Ascending aorta (tissue), 2 donors: ENCODE data around the gene CHRNA3. TPM values are rescaled to one million over a fixed set of nuclear protein-coding genes. Genes with fewer than 3 reads are reported as not detected.

Experiments
- DNase-seq, 2 donors: peaks; one replicate each; pipeline ENCODE4 v3.0.0-alpha.2; 2019; ENCODE audit warnings: low spot score in 2 of 2
- H3K27ac ChIP-seq, 2 donors: fragments of 200-600 bp; sonication (generic); one replicate each; pipeline ENCODE4 v1.5.1; 2016 to 2017; ENCODE audit warnings: mild to moderate bottlenecking in 1 of 2
- H3K27me3 ChIP-seq: fragments of 200-600 bp; sonication (generic); one replicate; pipeline ENCODE4 v1.5.1; 2017
- H3K36me3 ChIP-seq, 2 donors: fragments of 200-600 bp; sonication (generic); one replicate each; pipeline ENCODE4 v1.5.1; 2016
- H3K4me1 ChIP-seq, 2 donors: fragments of 200-600 bp; sonication (generic); one replicate each; pipeline ENCODE4 v1.5.1; 2016 to 2017; ENCODE audit warnings: mild to moderate bottlenecking in 1 of 2
- H3K4me3 ChIP-seq, 2 donors: fragments of 200-600 bp; sonication (generic); one replicate each; pipeline ENCODE4 v1.5.1; 2016 to 2017; ENCODE audit warnings: mild to moderate bottlenecking in 1 of 2
- H3K9me3 ChIP-seq, 2 donors: fragments of 200-600 bp; sonication (generic); one replicate each; pipeline ENCODE4 v1.5.1; 2016
- CTCF ChIP-seq, 3 experiments: fragments of 200-600 bp in 2 of 3; fragments of 450-650 bp in 1 of 3; sonication (generic) in 2 of 3; IDR thresholded peaks; one replicate each; pipeline ENCODE4 v1.5.1; 2016 to 2019; ENCODE audit warnings: antibody characterized with exemption in 3 of 3, mild to moderate bottlenecking in 1 of 3, moderate library complexity in 1 of 3
- intact Hi-C: fragments of 100-400 bp; cut with DNase I; formaldehyde crosslinking; loops from one replicate; pipeline ENCODE4 v1.15.1; 2023
- total RNA-seq: library from RNA; depleted of rRNA; stranded (reverse); fragments of >200 nt; gene quantifications from one replicate; pipeline ENCODE4 v1.1.0, GENCODE V29; 2016

Gene CHRNA3
- total RNA-seq, 1 donor from 2014 or later, result not detected

GRCh38 chr15:78629031-78629715 is 8.4 kb upstream of the CHRNA3 start:
- no peaks in the 10 kb centered on the region for H3K4me1 ChIP-seq
- TF ChIP-seq CTCF (IDR thresholded peaks at IDR 0.05), result no peak
- no peak overlapping the region for H3K27ac ChIP-seq
- no peak for DNase-seq
- no peak overlapping the region for H3K4me3 ChIP-seq
- no peaks in the 10 kb centered on the region for H3K27me3 ChIP-seq
- intact Hi-C loops, result no loop called here
- no peaks in the 10 kb centered on the region for H3K36me3 ChIP-seq
- H3K9me3 ChIP-seq, result peaks cover 0 to 5% of the 10 kb centered on the region in 2 donors

- intact Hi-C loops, result no loop called here
- Histone ChIP-seq H3K9me3 (no peaks in the 10 kb centered on the region), H3K4me3 (no peak overlapping the region), H3K36me3 (no peaks in the 10 kb centered on the region), H3K27me3 (no peaks in the 10 kb centered on the region), H3K4me1 (no peaks in the 10 kb centered on the region), H3K27ac (no peak overlapping the region)
- DNase-seq, result no peak
- no peak for TF ChIP-seq CTCF (IDR thresholded peaks at IDR 0.05)
Observed at GRCh38 chr15:78628227-78628626, 7.4 kb upstream of the CHRNA3 start.

GRCh38 chr15:78627348-78627747 is 6.6 kb upstream of the CHRNA3 start:
- no peaks in the 10 kb centered on the region for H3K27me3 ChIP-seq
- H3K27ac ChIP-seq, result no peak overlapping the region
- intact Hi-C loops, result no loop called here
- H3K4me3 ChIP-seq, result no peak overlapping the region
- H3K9me3 ChIP-seq, result no peaks in the 10 kb centered on the region
- no peaks in the 10 kb centered on the region for H3K4me1 ChIP-seq
- DNase-seq, result no peak
- TF ChIP-seq CTCF (IDR thresholded peaks at IDR 0.05), result no peak
- no peaks in the 10 kb centered on the region for H3K36me3 ChIP-seq

GRCh38 chr15:78626381-78626995 is 5.7 kb upstream of the CHRNA3 start:
- Histone ChIP-seq H3K27ac (no peak overlapping the region), H3K9me3 (no peaks in the 10 kb centered on the region), H3K27me3 (no peaks in the 10 kb centered on the region), H3K4me3 (no peak overlapping the region), H3K36me3 (no peaks in the 10 kb centered on the region), H3K4me1 (no peaks in the 10 kb centered on the region)
- no peak for TF ChIP-seq CTCF (IDR thresholded peaks at IDR 0.05)
- no peak for DNase-seq
- intact Hi-C loops, result no loop called here

- H3K27ac ChIP-seq, result no peak overlapping the region
- DNase-seq, result no peak
- TF ChIP-seq CTCF (IDR thresholded peaks at IDR 0.05), result no peak
- H3K4me1 ChIP-seq, result no peaks in the 10 kb centered on the region
- no peak overlapping the region for H3K4me3 ChIP-seq
- intact Hi-C loops, result no loop called here
- no peaks in the 10 kb centered on the region for H3K27me3 ChIP-seq
- H3K9me3 ChIP-seq, result no peaks in the 10 kb centered on the region
- no peaks in the 10 kb centered on the region for H3K36me3 ChIP-seq
Observed at GRCh38 chr15:78625606-78626280, 4.9 kb upstream of the CHRNA3 start.
